Bronchial epithelial cell (primary cell): ENCODE results near the gene GPX4. TPM values are rescaled to one million over a fixed set of nuclear protein-coding genes. Genes with fewer than 3 reads are reported as not detected.

Source experiments
- DNase-seq: peaks from one replicate; pipeline ENCODE4 v3.0.0-alpha.2; 2010; ENCODE audit warnings: low read depth
- FAIRE-seq: peaks from 2 replicates; lab custom pipeline; 2011; peaks lifted over from hg19 to GRCh38; lab: Jason Lieb, UNC
- H3K27me3 ChIP-seq: 2 replicates; pipeline ENCODE4 v1.5.1; 2011; ENCODE audit warnings: low read length; ENCODE audit not compliant: control insufficient read depth, insufficient read depth
- H3K36me3 ChIP-seq: 2 replicates; pipeline ENCODE4 v1.5.1; 2011; ENCODE audit warnings: low read length; ENCODE audit not compliant: control insufficient read depth, insufficient read depth
- H3K4me3 ChIP-seq: 2 replicates; pipeline ENCODE4 v1.5.1; 2011; ENCODE audit warnings: mild to moderate bottlenecking, low read depth, low read length, control low read depth
- total RNA-seq: library from RNA; depleted of rRNA; stranded (reverse); fragments of >200 nt; gene quantifications from 2 replicates; pipeline ENCODE4 v1.2.1, GENCODE V29; 2014
- TF ChIP-seq, protein P1 (sequence below): IDR thresholded peaks from 2 replicates; pipeline ENCODE4 v1.5.1; 2011; ENCODE audit warnings: mild to moderate bottlenecking, moderate library complexity, low read length, control low read depth, inconsistent platforms; ENCODE audit not compliant: insufficient read depth, severe bottlenecking

Gene GPX4
- total RNA-seq, 1 donor from 2014 or later = 291 TPM

- peak overlapping the region; percentile 27 for H3K4me3 ChIP-seq
- DNase-seq = no peak
Observed at GRCh38 chr19:1067341-1067957, 36.3 kb upstream of the GPX4 start.

GRCh38 chr19:1068009-1069001, 35.5 kb upstream of the GPX4 start:
- TF ChIP-seq, protein P1, sequence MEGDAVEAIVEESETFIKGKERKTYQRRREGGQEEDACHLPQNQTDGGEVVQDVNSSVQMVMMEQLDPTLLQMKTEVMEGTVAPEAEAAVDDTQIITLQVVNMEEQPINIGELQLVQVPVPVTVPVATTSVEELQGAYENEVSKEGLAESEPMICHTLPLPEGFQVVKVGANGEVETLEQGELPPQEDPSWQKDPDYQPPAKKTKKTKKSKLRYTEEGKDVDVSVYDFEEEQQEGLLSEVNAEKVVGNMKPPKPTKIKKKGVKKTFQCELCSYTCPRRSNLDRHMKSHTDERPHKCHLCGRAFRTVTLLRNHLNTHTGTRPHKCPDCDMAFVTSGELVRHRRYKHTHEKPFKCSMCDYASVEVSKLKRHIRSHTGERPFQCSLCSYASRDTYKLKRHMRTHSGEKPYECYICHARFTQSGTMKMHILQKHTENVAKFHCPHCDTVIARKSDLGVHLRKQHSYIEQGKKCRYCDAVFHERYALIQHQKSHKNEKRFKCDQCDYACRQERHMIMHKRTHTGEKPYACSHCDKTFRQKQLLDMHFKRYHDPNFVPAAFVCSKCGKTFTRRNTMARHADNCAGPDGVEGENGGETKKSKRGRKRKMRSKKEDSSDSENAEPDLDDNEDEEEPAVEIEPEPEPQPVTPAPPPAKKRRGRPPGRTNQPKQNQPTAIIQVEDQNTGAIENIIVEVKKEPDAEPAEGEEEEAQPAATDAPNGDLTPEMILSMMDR = no peak
- FAIRE-seq (peak; percentile 58), DNase-seq (no peak)
- H3K36me3 ChIP-seq = no peaks in the 10 kb centered on the region
- peaks cover 5% of the 10 kb centered on the region for H3K27me3 ChIP-seq
- H3K4me3 ChIP-seq = no peak overlapping the region

More at GRCh38 chr19:1067341-1067957, 36.3 kb upstream of the GPX4 start:
- no peak for FAIRE-seq
- TF ChIP-seq, protein P1 = no peak
- Histone ChIP-seq H3K27me3 (peaks cover 5% of the 10 kb centered on the region), H3K36me3 (no peaks in the 10 kb centered on the region)

DNA sequence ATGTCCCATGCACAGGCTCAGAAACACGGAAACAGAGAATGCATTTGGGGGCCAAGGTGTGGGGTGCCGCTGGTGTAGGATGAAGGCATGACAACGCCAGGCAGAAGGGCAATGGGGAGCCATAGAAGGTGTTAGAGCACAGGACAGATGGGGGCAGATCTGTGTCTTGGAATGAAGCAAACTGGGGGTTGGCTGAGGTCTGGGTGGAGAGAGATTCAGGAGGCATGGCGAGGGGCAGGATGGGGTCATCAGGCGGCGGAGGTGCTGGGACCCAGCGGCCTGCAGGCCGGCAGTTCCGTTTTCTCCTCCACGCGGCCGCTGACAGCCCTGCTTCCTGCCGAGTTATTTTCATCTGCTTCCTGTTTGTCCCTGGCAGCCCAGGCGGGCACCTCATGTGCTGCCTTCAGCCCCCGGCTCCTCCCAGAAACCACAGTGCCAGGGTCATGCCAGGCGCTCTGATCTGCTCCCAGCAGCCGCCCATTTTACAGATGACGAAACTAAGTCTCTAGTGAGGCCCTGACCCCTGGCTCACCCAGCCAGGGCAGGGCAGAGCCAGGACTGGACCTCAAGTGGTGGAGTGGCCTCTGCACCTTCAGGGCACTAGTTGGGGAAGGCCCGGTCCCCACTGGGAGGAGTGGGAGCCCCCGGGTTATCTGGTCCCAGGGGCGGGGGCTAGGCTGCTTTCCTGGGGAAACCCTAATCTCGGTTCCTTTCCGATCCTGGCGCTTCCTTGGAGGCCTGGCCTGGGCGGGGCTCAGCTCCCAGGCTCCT, 34.6 kb upstream of the GPX4 start:
- DNase-seq = no peak
- no peak for FAIRE-seq
- no peak overlapping the region for H3K4me3 ChIP-seq

GRCh38 chr19:1070576-1070930, 33.2 kb upstream of the GPX4 start:
- H3K36me3 ChIP-seq = no peaks in the 10 kb centered on the region
- FAIRE-seq = no peak
- H3K4me3 ChIP-seq = no peak overlapping the region
- no peak for DNase-seq
- TF ChIP-seq, protein P1 = peak; percentile 32
- peaks cover 5% of the 10 kb centered on the region for H3K27me3 ChIP-seq

More for the DNA sequence above, 34.6 kb upstream of the GPX4 start:
- Histone ChIP-seq H3K27me3 (peaks cover 5% of the 10 kb centered on the region), H3K36me3 (no peaks in the 10 kb centered on the region)
- TF ChIP-seq, protein P1 = no peak

DNA sequence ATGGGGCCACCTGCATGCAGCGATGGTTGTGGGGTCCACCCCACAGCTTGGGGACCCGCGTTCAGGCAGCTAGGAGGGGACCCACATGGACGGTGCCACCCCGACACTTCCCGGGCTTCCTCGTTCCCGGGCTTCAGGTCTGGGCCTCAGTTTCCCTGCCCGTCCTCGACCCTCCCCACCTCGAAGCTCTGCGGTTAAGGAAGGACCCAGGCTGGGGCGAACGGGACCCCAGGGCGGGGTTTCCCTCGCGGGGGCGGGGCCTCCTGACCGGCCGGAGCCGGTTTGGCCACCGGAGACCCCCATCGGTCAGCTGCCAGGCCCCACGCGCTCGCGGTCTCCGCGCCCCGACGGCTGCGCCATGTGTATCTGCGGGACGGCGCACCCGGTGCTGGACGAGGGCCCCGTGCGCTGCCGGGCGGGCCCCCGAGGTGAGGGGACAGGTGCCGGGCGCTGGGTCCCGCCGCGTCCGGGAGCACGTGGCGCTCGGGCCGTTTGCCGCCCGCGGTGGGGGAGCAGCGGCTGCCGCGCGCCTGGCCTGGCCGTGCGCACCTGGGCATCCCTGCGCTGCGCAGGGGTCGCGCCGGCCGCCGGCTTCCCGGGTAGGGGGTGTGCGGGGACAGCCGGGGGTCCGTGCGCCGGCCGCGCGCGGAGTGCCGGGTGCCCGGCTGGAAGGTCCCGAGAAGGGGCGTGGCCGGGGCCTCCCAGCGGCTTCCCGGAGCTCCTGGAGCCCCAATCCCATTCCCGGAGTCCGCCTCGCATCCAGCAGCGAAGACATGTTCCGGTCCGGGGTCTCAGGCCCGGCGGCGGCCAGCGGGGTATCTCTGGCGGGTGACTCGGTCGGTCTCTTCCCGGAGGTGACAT, 32.6 kb upstream of the GPX4 start:
- FAIRE-seq (no peak), DNase-seq (no peak)
- H3K27me3 ChIP-seq = peaks cover 5% of the 10 kb centered on the region
- H3K36me3 ChIP-seq = no peaks in the 10 kb centered on the region
- TF ChIP-seq, protein P1 = no peak
- peak overlapping the region; percentile 8 for H3K4me3 ChIP-seq
